HEK293 (cell line): ENCODE results near the gene FAM174B.

Experiments used
- CTCF ChIA-PET: fragments of 350-600 bp; formaldehyde crosslinking; extraction: SDS; loops from one replicate; lab custom pipeline; 2021; ENCODE audit warnings: antibody characterized with exemption; lab: Yijun Ruan, JAX
- POLR2A ChIA-PET: fragments of 300-600 bp; formaldehyde crosslinking; extraction: SDS; loops from one replicate; lab custom pipeline; 2020; ENCODE audit warnings: antibody characterized with exemption, inconsistent platforms; lab: Yijun Ruan, JAX
- H3K27ac ChIP-seq: fragments of 200-500 bp; sonication (Bioruptor generic); 2 replicates; pipeline ENCODE4 v1.5.1; 2014; ENCODE audit warnings: low read depth, low read length, control low read depth, inconsistent platforms; ENCODE audit errors: extremely low read depth
- H3K36me3 ChIP-seq, 2 experiments: fragments of 200-500 bp in 1 of 2; sonication (Bioruptor generic) in 1 of 2; 1 replicate in 1 of 2; 2 replicates in 1 of 2; pipeline ENCODE4 v1.5.1; 2014 to 2017; ENCODE audit warnings: inconsistent platforms in 2 of 2, low read length in 2 of 2; ENCODE audit not compliant: control insufficient read depth in 2 of 2, insufficient read depth in 1 of 2
- H3K4me1 ChIP-seq: fragments of 200-500 bp; sonication (Bioruptor generic); 2 replicates; pipeline ENCODE4 v1.5.1; 2014; ENCODE audit warnings: mild to moderate bottlenecking, low read length, inconsistent platforms; ENCODE audit not compliant: control insufficient read depth, insufficient read depth
- H3K4me3 ChIP-seq: 2 replicates; pipeline ENCODE4 v1.5.1; 2011; ENCODE audit warnings: low read depth, mild to moderate bottlenecking, control low read depth, low read length, moderate library complexity
- H3K9me3 ChIP-seq: fragments of 200-500 bp; sonication (Bioruptor generic); 2 replicates; pipeline ENCODE4 v1.5.1; 2014; ENCODE audit warnings: low read depth, low read length, inconsistent platforms; ENCODE audit not compliant: control insufficient read depth, insufficient read depth
- BCL11A ChIP-seq: fragments of 450-650 bp; formaldehyde crosslinking; IDR thresholded peaks from 2 replicates; pipeline ENCODE4 v1.5.1; 2016; ENCODE audit warnings: low read depth, missing biosample characterization, missing genetic modification characterization
- EGR2 ChIP-seq: fragments of 450-650 bp; formaldehyde crosslinking; IDR thresholded peaks from 2 replicates; pipeline ENCODE4 v1.5.1; 2016; ENCODE audit warnings: low read depth, missing biosample characterization, missing genetic modification characterization
- FEZF1 ChIP-seq: fragments of 450-650 bp; formaldehyde crosslinking; IDR thresholded peaks from 2 replicates; pipeline ENCODE4 v1.5.1; 2016; ENCODE audit warnings: missing biosample characterization, missing genetic modification characterization
- GLIS1 ChIP-seq: fragments of 450-650 bp; formaldehyde crosslinking; IDR thresholded peaks from 2 replicates; pipeline ENCODE4 v1.5.1; 2016; ENCODE audit warnings: missing biosample characterization, missing genetic modification characterization
- HOXA7 ChIP-seq: sonication (generic); formaldehyde crosslinking; IDR thresholded peaks from 2 replicates; pipeline ENCODE4 v1.8.1; 2022; ENCODE audit warnings: missing genetic modification reagents, borderline replicate concordance
- SCRT2 ChIP-seq: fragments of 450-650 bp; formaldehyde crosslinking; IDR thresholded peaks from 2 replicates; pipeline ENCODE4 v1.5.1; 2016; ENCODE audit warnings: missing biosample characterization, missing genetic modification characterization
- TRIM28 ChIP-seq: IDR thresholded peaks from 2 replicates; pipeline ENCODE4 v1.6.1; 2011; ENCODE audit warnings: low read length, control low read depth, borderline replicate concordance
- WT1 ChIP-seq: fragments of 450-650 bp; formaldehyde crosslinking; IDR thresholded peaks from 2 replicates; pipeline ENCODE4 v1.5.1; 2016; ENCODE audit warnings: missing biosample characterization, missing genetic modification characterization
- ZEB2 ChIP-seq: fragments of 450-650 bp; formaldehyde crosslinking; IDR thresholded peaks from 2 replicates; pipeline ENCODE4 v1.5.1; 2016; ENCODE audit warnings: missing biosample characterization, missing genetic modification characterization
- ZFHX2 ChIP-seq: fragments of 450-650 bp; formaldehyde crosslinking; conservative IDR thresholded peaks from 2 replicates; pipeline ENCODE4 v1.5.1; 2016; ENCODE audit warnings: missing biosample characterization, missing genetic modification characterization
- ZFP3 ChIP-seq: fragments of 450-650 bp; formaldehyde crosslinking; IDR thresholded peaks from 2 replicates; pipeline ENCODE4 v1.5.1; 2016; ENCODE audit warnings: low read depth, missing biosample characterization, missing genetic modification characterization
- ZNF175 ChIP-seq: fragments of 450-650 bp; formaldehyde crosslinking; IDR thresholded peaks from 2 replicates; pipeline ENCODE4 v1.5.1; 2016; ENCODE audit warnings: missing biosample characterization, missing genetic modification characterization
- ZNF184 ChIP-seq: fragments of 450-650 bp; IDR thresholded peaks from 2 replicates; pipeline ENCODE4 v1.5.1; 2018; ENCODE audit warnings: missing biosample characterization, mild to moderate bottlenecking, missing genetic modification characterization
- ZNF221 ChIP-seq: fragments of 450-650 bp; formaldehyde crosslinking; IDR thresholded peaks from 2 replicates; pipeline ENCODE4 v1.5.1; 2017; ENCODE audit warnings: missing biosample characterization, missing genetic modification characterization, borderline replicate concordance
- ZNF24 ChIP-seq: fragments of 450-650 bp; formaldehyde crosslinking; IDR thresholded peaks from 2 replicates; pipeline ENCODE4 v1.5.1; 2016; ENCODE audit warnings: missing biosample characterization, missing genetic modification characterization
- ZNF302 ChIP-seq: fragments of 450-650 bp; formaldehyde crosslinking; IDR thresholded peaks from 2 replicates; pipeline ENCODE4 v1.5.1; 2016; ENCODE audit warnings: missing biosample characterization, missing genetic modification characterization, low read depth
- ZNF426 ChIP-seq: fragments of 450-650 bp; formaldehyde crosslinking; IDR thresholded peaks from 2 replicates; pipeline ENCODE4 v1.5.1; 2017; ENCODE audit warnings: missing biosample characterization, missing genetic modification characterization, mild to moderate bottlenecking, inconsistent platforms, moderate library complexity
- ZNF792 ChIP-seq: fragments of 450-650 bp; formaldehyde crosslinking; IDR thresholded peaks from 2 replicates; pipeline ENCODE4 v1.5.1; 2016; ENCODE audit warnings: missing biosample characterization, missing genetic modification characterization
- ZXDB ChIP-seq: fragments of 450-650 bp; formaldehyde crosslinking; IDR thresholded peaks from 2 replicates; pipeline ENCODE4 v1.5.1; 2016; ENCODE audit warnings: missing biosample characterization, missing genetic modification characterization
- TF ChIP-seq, protein P1 (sequence below): fragments of 450-650 bp; formaldehyde crosslinking; IDR thresholded peaks from 2 replicates; pipeline ENCODE4 v1.5.1; 2016; ENCODE audit warnings: missing biosample characterization, missing genetic modification characterization
- TF ChIP-seq, protein P2 (sequence below): fragments of 450-650 bp; formaldehyde crosslinking; IDR thresholded peaks from 2 replicates; pipeline ENCODE4 v1.5.1; 2017; ENCODE audit warnings: missing biosample characterization, mild to moderate bottlenecking, missing genetic modification characterization, moderate library complexity
- TF ChIP-seq, protein P3 (sequence below): fragments of 450-650 bp; formaldehyde crosslinking; IDR thresholded peaks from 2 replicates; pipeline ENCODE4 v1.5.1; 2017; ENCODE audit warnings: missing biosample characterization, missing genetic modification characterization
- TF ChIP-seq, protein P4 (sequence below): fragments of 450-650 bp; formaldehyde crosslinking; IDR thresholded peaks from 2 replicates; pipeline ENCODE4 v1.5.1; 2016; ENCODE audit warnings: missing biosample characterization, missing genetic modification characterization

The FAM174B gene

DNA sequence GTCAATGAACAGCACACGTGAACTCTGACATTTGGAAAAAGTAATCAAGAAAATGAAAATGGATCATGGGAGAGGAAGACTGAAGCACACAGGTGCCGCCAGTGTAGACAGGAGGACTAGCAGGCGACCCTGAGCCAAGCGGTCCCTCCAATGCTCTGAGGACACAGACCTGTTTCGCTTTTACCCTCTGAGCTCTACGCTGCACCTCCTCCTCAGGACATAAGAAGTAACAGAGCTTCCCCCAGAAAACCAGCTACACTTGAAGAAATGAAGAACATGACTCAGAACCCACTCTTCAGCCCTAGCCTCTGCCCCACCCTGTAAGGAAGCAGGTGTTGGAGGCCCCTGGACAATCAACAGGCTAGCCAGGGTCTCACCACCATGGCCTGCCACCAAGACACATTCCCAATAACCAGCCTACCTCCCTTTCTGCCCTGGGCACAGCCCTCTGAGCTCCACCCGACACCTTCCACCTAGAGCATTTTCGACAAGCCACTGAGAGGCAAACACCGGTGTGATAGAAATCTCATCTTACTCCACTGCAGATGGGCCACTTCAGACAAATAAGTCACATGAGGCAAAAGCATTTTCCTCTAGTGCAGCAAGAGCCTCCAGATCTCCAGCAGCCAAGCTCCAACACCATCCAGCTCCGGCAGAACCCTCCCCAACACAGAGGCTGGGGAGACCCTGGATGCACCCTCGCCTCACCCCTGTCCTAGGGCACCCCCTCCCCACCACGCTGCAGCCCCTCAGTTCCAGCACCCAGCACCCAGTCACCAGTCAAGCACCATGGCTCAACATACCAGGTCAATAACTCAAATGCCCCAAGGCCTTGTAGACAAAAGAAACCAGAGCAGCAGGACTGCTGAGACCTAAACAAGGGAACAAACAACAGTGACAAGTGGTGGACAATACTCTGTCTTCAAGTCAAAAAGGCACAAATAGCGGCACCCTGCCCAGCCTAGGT, 11.4 kb downstream of the FAM174B start:
- peaks cover 8% of the 10 kb centered on the region for H3K4me1 ChIP-seq
- ChIA-PET CTCF (no interaction called here), POLR2A (interaction anchor here (1.6 kb wide), 1 partner anchor 10 kb away, joined by 4 read pairs; no protein-coding TSS in a partner anchor)
- H3K4me3 ChIP-seq: no peak overlapping the region
- no peaks in the 10 kb centered on the region; the same call in 1 of the 2 replicates for H3K9me3 ChIP-seq
- TF ChIP-seq ZNF24 (tag by site-specific recombination): no peak
- TF ChIP-seq ZNF184 (tag by site-specific recombination): no peak
- 0 out of 2 replicates have a peak, but pooled peaks have one; percentile 28 for TF ChIP-seq SCRT2 (tag by site-specific recombination)
- H3K27ac ChIP-seq: no peak overlapping the region
- H3K36me3 ChIP-seq: no peaks in the 10 kb centered on the region; a peak in 1 of 3 replicates

DNA sequence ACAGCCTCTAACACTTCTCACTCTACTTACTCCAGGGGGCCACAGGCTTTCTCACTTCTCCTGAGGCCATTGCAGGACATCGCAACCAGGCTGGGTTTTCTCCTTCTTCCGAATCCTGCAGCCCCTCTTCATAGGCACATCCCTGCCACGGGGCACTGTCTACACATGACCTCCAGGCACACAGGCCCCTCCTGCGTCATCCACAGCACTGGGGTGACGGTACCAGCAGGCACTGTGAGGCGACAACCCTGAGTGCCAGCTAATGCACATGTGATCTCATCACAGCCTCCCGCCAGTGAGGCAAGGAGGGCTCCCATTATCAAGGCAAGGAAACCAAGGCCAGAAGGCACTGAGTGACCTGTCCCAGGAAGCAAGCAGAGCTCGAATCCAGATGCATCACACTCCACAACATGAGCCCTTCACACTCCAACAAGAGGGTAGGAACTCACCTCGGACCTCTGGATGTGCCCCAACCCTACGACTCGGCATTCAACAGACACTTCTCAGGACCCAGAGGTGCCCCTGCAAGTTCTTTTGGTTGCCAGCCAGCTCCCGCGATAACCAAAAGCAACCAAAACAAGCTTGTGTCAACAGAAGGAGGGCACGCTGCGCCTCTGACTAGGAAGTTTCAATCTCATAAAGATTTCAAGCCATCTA, 16.7 kb downstream of the FAM174B start:
- H3K4me3 ChIP-seq: no peak overlapping the region
- H3K4me1 ChIP-seq: peaks cover 19% of the 10 kb centered on the region
- POLR2A ChIA-PET: interaction anchor here (1.3 kb wide), 1 partner anchor 17 kb away, joined by 3 read pairs; the partner anchor contains the start of gene FAM174B
- H3K9me3 ChIP-seq: no peaks in the 10 kb centered on the region; the same call in 1 of the 2 replicates
- CTCF ChIA-PET: no interaction called here
- H3K27ac ChIP-seq: peak overlapping the region; percentile 74
- H3K36me3 ChIP-seq: no peaks in the 10 kb centered on the region; a peak in 1 of 3 replicates
- TF ChIP-seq BCL11A (tag by site-specific recombination): no peak
- no peak for TF ChIP-seq ZNF175
- TF ChIP-seq ZXDB: peak; percentile 35; the same call in 1 of the 2 replicates
- no peak for TF ChIP-seq ZNF792 (tag by site-specific recombination)
- TF ChIP-seq ZNF221 (tag by site-specific recombination): no peak

DNA sequence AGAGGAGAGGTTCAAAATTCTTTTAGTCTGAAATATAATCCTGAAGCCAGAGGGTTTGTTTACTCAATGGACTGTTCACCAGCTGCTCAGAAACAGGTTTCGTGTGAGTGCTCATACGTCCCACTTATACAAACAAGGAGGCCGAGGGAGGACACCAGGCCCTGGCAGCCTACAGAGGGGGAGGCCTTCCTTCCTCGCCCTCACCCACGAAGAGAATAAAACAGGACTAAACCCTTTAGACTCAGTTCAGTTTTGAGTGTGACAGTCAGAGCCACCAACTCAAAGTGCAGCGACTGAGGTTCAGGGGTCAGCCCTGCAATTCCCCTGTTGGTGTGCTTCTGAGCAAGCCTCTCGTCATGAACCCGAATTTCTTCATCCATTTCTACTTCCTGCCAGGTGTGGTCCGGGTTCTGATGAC, 17.3 kb downstream of the FAM174B start:
- POLR2A ChIA-PET: interaction anchor here (1.3 kb wide), 1 partner anchor 17 kb away, joined by 3 read pairs; the partner anchor contains the start of gene FAM174B
- 0 out of 2 replicates have a peak, but pooled peaks have one; percentile 28 for TF ChIP-seq WT1
- TF ChIP-seq, protein P1, sequence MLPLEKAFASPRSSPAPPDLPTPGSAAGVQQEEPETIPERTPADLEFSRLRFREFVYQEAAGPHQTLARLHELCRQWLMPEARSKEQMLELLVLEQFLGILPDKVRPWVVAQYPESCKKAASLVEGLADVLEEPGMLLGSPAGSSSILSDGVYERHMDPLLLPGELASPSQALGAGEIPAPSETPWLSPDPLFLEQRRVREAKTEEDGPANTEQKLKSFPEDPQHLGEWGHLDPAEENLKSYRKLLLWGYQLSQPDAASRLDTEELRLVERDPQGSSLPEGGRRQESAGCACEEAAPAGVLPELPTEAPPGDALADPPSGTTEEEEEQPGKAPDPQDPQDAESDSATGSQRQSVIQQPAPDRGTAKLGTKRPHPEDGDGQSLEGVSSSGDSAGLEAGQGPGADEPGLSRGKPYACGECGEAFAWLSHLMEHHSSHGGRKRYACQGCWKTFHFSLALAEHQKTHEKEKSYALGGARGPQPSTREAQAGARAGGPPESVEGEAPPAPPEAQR (tag by site-specific recombination): no peak
- peak; percentile 66; the same call in 1 of the 2 replicates for TF ChIP-seq FEZF1 (tag by site-specific recombination)
- no peak for TF ChIP-seq ZNF302 (tag by site-specific recombination)
- TF ChIP-seq HOXA7 (CRISPR knock-in tag): no peak
- no peak for TF ChIP-seq ZEB2 (tag by site-specific recombination)
- TF ChIP-seq ZFP3 (tag by site-specific recombination): no peak
- peak; percentile 62 for TF ChIP-seq ZFHX2 (tag by site-specific recombination)
- TF ChIP-seq TRIM28: peak; percentile 50; the same call in 1 of the 2 replicates
- TF ChIP-seq EGR2 (tag by site-specific recombination): peak; percentile 57; the same call in 1 of the 2 replicates
- TF ChIP-seq ZNF426: no peak
- TF ChIP-seq GLIS1 (tag by site-specific recombination): peak; percentile 34; the same call in 1 of the 2 replicates
- TF ChIP-seq, protein P2, sequence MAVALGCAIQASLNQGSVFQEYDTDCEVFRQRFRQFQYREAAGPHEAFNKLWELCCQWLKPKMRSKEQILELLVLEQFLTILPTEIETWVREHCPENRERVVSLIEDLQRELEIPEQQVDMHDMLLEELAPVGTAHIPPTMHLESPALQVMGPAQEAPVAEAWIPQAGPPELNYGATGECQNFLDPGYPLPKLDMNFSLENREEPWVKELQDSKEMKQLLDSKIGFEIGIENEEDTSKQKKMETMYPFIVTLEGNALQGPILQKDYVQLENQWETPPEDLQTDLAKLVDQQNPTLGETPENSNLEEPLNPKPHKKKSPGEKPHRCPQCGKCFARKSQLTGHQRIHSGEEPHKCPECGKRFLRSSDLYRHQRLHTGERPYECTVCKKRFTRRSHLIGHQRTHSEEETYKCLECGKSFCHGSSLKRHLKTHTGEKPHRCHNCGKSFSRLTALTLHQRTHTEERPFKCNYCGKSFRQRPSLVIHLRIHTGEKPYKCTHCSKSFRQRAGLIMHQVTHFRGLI: no peak
- TF ChIP-seq, protein P3, sequence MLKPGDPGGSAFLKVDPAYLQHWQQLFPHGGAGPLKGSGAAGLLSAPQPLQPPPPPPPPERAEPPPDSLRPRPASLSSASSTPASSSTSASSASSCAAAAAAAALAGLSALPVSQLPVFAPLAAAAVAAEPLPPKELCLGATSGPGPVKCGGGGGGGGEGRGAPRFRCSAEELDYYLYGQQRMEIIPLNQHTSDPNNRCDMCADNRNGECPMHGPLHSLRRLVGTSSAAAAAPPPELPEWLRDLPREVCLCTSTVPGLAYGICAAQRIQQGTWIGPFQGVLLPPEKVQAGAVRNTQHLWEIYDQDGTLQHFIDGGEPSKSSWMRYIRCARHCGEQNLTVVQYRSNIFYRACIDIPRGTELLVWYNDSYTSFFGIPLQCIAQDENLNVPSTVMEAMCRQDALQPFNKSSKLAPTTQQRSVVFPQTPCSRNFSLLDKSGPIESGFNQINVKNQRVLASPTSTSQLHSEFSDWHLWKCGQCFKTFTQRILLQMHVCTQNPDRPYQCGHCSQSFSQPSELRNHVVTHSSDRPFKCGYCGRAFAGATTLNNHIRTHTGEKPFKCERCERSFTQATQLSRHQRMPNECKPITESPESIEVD (tag by site-specific recombination): peak; percentile 27; the same call in 1 of the 2 replicates
- TF ChIP-seq, protein P4, sequence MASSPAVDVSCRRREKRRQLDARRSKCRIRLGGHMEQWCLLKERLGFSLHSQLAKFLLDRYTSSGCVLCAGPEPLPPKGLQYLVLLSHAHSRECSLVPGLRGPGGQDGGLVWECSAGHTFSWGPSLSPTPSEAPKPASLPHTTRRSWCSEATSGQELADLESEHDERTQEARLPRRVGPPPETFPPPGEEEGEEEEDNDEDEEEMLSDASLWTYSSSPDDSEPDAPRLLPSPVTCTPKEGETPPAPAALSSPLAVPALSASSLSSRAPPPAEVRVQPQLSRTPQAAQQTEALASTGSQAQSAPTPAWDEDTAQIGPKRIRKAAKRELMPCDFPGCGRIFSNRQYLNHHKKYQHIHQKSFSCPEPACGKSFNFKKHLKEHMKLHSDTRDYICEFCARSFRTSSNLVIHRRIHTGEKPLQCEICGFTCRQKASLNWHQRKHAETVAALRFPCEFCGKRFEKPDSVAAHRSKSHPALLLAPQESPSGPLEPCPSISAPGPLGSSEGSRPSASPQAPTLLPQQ (tag by site-specific recombination): no peak

More for the DNA sequence above, 17.3 kb downstream of the FAM174B start:
- H3K4me3 ChIP-seq: no peak overlapping the region
- H3K27ac ChIP-seq: peak overlapping the region; percentile 74
- no peaks in the 10 kb centered on the region; the same call in 1 of the 2 replicates for H3K9me3 ChIP-seq
- peaks cover 19% of the 10 kb centered on the region for H3K4me1 ChIP-seq
- CTCF ChIA-PET: no interaction called here
- no peaks in the 10 kb centered on the region; a peak in 1 of 3 replicates for H3K36me3 ChIP-seq
